Tibial nerve (tissue), 4 donors: ENCODE measurements around the gene UBE2I. TPM values are rescaled to one million over a fixed set of nuclear protein-coding genes. Genes with fewer than 3 reads are reported as not detected.

ENCODE experiments used
- DNase-seq, 2 donors: peaks; one replicate each; pipeline ENCODE4 v3.0.0-alpha.2; 2019; ENCODE audit warnings: low spot score in 2 of 2
- H3K27ac ChIP-seq, 4 donors: fragments of 200-600 bp; sonication (generic) in 3 of 4; one replicate each; pipeline ENCODE4 v1.5.1; 2017 to 2019; ENCODE audit warnings: mild to moderate bottlenecking in 1 of 4
- H3K27me3 ChIP-seq, 2 donors: fragments of 200-600 bp; sonication (generic) in 1 of 2; one replicate each; pipeline versions ENCODE4 v1.5.1 to v1.6.0; 2017 to 2019
- H3K36me3 ChIP-seq, 3 donors: fragments of 200-600 bp; sonication (generic); one replicate each; pipeline ENCODE4 v1.5.1; 2018 to 2019
- H3K4me1 ChIP-seq, 4 donors: fragments of 200-600 bp; sonication (generic) in 3 of 4; one replicate each; pipeline ENCODE4 v1.5.1; 2017 to 2019
- H3K4me3 ChIP-seq, 4 donors: fragments of 200-600 bp; sonication (generic) in 3 of 4; one replicate each; pipeline ENCODE4 v1.5.1; 2017 to 2019; ENCODE audit warnings: mild to moderate bottlenecking in 1 of 4, moderate library complexity in 1 of 4
- H3K9me3 ChIP-seq, 4 donors: fragments of 200-600 bp; sonication (generic) in 3 of 4; one replicate each; pipeline ENCODE4 v1.5.1; 2017 to 2019
- CTCF ChIP-seq, 5 experiments: fragments of 200-600 bp in 3 of 5; fragments of 450-650 bp in 2 of 5; sonication (generic) in 3 of 5; IDR thresholded peaks; one replicate each; pipeline ENCODE4 v1.5.1; 2016 to 2019; ENCODE audit warnings: antibody characterized with exemption in 5 of 5, mild to moderate bottlenecking in 3 of 5, moderate library complexity in 2 of 5
- EP300 ChIP-seq, 2 donors: sonication (generic); formaldehyde crosslinking; IDR thresholded peaks; one replicate each; pipeline ENCODE4 v1.6.1; 2017; ENCODE audit warnings: antibody characterized with exemption in 2 of 2, mild to moderate bottlenecking in 1 of 2
- POLR2A ChIP-seq, 2 donors: fragments of 450-650 bp; IDR thresholded peaks; one replicate each; pipeline ENCODE4 v1.6.1; 2017; ENCODE audit warnings: antibody characterized with exemption in 2 of 2, mild to moderate bottlenecking in 2 of 2, moderate library complexity in 2 of 2
- WGBS, 2 donors: methylation state at CpG; one replicate each; pipeline ENCODE4 v1.1.5; 2018; 5-methylcytosine and 5-hydroxymethylcytosine counted together
- total RNA-seq, 4 donors: library from RNA; depleted of rRNA; stranded (reverse); fragments of >200 nt; gene quantifications; one replicate each; pipeline ENCODE4 v1.1.0, GENCODE V29; 2016

The UBE2I gene
- total RNA-seq, 4 donors from 2014 or later = 87.3 to 161 (median 111) TPM

GRCh38 chr16:1340730-1341494 is 31.5 kb downstream of the UBE2I start:
- Histone ChIP-seq H3K4me1 (peaks cover 0 to 22% (median 12%) of the 10 kb centered on the region in 4 donors), H3K4me3 (no peak overlapping the region), H3K9me3 (no peaks in the 10 kb centered on the region), H3K27me3 (peaks cover 0 to 38% of the 10 kb centered on the region in 2 donors), H3K27ac (no peak overlapping the region), H3K36me3 (no peaks in the 10 kb centered on the region)
- TF ChIP-seq POLR2A (IDR thresholded peaks at IDR 0.05) (no peak), CTCF (IDR thresholded peaks at IDR 0.05) (no peak), EP300 (IDR thresholded peaks at IDR 0.05) (no peak)
- DNase-seq = no peak
- WGBS, 2 donors = 77 to 81% methylated on average over 29 of the region's 36 CpGs

- Histone ChIP-seq H3K9me3 (no peaks in the 10 kb centered on the region), H3K4me3 (no peak overlapping the region), H3K27me3 (peaks cover 0 to 29% of the 10 kb centered on the region in 2 donors), H3K27ac (peak overlapping the region in 1 of 4 donors; percentile 34), H3K36me3 (no peaks in the 10 kb centered on the region), H3K4me1 (peaks cover 0 to 22% (median 12%) of the 10 kb centered on the region in 4 donors)
- DNase-seq = no peak
- WGBS, 2 donors = 78 to 91% methylated on average over 24 to 28 of the region's 39 CpGs
- TF ChIP-seq POLR2A (IDR thresholded peaks at IDR 0.05) = no peak
- TF ChIP-seq CTCF (IDR thresholded peaks at IDR 0.05) = no peak
- TF ChIP-seq EP300 (IDR thresholded peaks at IDR 0.05) = no peak
Observed at GRCh38 chr16:1341495-1342420, 32.3 kb downstream of the UBE2I start.

- H3K36me3 ChIP-seq = peaks cover 0 to 6% (median 0%) of the 10 kb centered on the region in 3 donors
- 3 to 10% methylated on average over 40 to 49 of the region's 49 CpGs for WGBS, 2 donors
- peaks cover 0 to 19% of the 10 kb centered on the region in 2 donors for H3K27me3 ChIP-seq
- peak; percentile 64 to 77 for DNase-seq
- peak overlapping the region in 1 of 4 donors; percentile 34 for H3K27ac ChIP-seq
- H3K9me3 ChIP-seq = no peaks in the 10 kb centered on the region
- H3K4me1 ChIP-seq = peaks cover 0 to 22% (median 12%) of the 10 kb centered on the region in 4 donors
- peak overlapping the region in 2 of 4 donors; percentile 34 to 40 for H3K4me3 ChIP-seq
- peak in 1 of 5 experiments; percentile 13 for TF ChIP-seq CTCF (IDR thresholded peaks at IDR 0.05)
- no peak for TF ChIP-seq EP300 (IDR thresholded peaks at IDR 0.05)
Observed at GRCh38 chr16:1342526-1343427, 33.3 kb downstream of the UBE2I start.

GRCh38 chr16:1343428-1344242 is 34.2 kb downstream of the UBE2I start:
- H3K4me1 ChIP-seq = peaks cover 0 to 22% (median 12%) of the 10 kb centered on the region in 4 donors
- peak overlapping the region in 2 of 4 donors; percentile 34 to 40 for H3K4me3 ChIP-seq
- peak overlapping the region in 1 of 4 donors; percentile 15 for H3K27ac ChIP-seq
- H3K27me3 ChIP-seq = peaks cover 0 to 11% of the 10 kb centered on the region in 2 donors
- no peaks in the 10 kb centered on the region for H3K9me3 ChIP-seq
- H3K36me3 ChIP-seq = peaks cover 0 to 15% (median 0%) of the 10 kb centered on the region in 3 donors
- no peak for TF ChIP-seq CTCF (IDR thresholded peaks at IDR 0.05)
- no peak for TF ChIP-seq EP300 (IDR thresholded peaks at IDR 0.05)
- TF ChIP-seq POLR2A (IDR thresholded peaks at IDR 0.05) = no peak
- 46 to 53% methylated on average over 31 to 36 of the region's 44 CpGs for WGBS, 2 donors
- DNase-seq = no peak
